PFSK-1 (cell line): ENCODE data around the gene SCLY.

Experiments used
- FOXP2 ChIP-seq: optimal IDR thresholded peaks from 2 replicates; pipeline ENCODE3; 2011; ENCODE audit warnings: borderline replicate concordance, control low read depth, inconsistent platforms; ENCODE audit not compliant: insufficient read depth; ENCODE audit errors: extremely low read length, extremely low read depth
- POLR2AphosphoS5 ChIP-seq: IDR thresholded peaks from 2 replicates; pipeline ENCODE4 v1.6.1; 2012; ENCODE audit warnings: low read depth, mild to moderate bottlenecking, control low read depth, low read length, moderate library complexity
- SIN3A ChIP-seq: IDR thresholded peaks from 2 replicates; pipeline ENCODE4 v1.6.1; 2012; ENCODE audit warnings: mild to moderate bottlenecking, low read length, moderate library complexity, borderline replicate concordance; ENCODE audit not compliant: insufficient read depth
- TAF1 ChIP-seq: IDR thresholded peaks from 2 replicates; pipeline ENCODE4 v1.6.1; 2012; ENCODE audit warnings: low read length, control low read depth, borderline replicate concordance; ENCODE audit not compliant: insufficient read depth
- TF ChIP-seq, protein P1 (sequence below), 2 experiments: IDR thresholded peaks; 2 replicates each; pipeline versions ENCODE4 v1.6.1 to v1.8.0; 2011 to 2012; ENCODE audit warnings: low read depth in 2 of 2, low read length in 2 of 2, control low read depth in 1 of 2, inconsistent platforms in 1 of 2, mild to moderate bottlenecking in 1 of 2, moderate library complexity in 1 of 2; ENCODE audit not compliant: insufficient read depth in 1 of 2

The SCLY gene

DNA sequence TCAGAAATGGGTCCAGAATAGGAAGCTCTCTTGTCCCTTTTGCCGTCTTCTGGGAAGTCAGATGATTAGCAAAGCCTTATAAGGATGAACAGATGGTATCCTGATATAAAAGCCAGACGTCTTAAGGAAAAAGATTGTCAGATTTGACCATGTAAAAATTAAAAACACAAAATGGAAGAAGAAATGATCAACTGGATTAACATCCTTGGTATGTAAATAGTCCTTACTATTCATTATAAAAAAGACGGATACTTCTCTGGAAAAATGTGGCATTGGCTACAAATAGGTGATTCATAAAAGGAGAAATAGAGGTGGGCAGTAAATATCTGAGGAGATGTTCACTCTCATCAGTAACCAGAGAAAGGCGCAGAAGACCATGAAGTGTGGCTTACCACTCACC is 33.7 kb upstream of the SCLY start:
- TF ChIP-seq, protein P1, sequence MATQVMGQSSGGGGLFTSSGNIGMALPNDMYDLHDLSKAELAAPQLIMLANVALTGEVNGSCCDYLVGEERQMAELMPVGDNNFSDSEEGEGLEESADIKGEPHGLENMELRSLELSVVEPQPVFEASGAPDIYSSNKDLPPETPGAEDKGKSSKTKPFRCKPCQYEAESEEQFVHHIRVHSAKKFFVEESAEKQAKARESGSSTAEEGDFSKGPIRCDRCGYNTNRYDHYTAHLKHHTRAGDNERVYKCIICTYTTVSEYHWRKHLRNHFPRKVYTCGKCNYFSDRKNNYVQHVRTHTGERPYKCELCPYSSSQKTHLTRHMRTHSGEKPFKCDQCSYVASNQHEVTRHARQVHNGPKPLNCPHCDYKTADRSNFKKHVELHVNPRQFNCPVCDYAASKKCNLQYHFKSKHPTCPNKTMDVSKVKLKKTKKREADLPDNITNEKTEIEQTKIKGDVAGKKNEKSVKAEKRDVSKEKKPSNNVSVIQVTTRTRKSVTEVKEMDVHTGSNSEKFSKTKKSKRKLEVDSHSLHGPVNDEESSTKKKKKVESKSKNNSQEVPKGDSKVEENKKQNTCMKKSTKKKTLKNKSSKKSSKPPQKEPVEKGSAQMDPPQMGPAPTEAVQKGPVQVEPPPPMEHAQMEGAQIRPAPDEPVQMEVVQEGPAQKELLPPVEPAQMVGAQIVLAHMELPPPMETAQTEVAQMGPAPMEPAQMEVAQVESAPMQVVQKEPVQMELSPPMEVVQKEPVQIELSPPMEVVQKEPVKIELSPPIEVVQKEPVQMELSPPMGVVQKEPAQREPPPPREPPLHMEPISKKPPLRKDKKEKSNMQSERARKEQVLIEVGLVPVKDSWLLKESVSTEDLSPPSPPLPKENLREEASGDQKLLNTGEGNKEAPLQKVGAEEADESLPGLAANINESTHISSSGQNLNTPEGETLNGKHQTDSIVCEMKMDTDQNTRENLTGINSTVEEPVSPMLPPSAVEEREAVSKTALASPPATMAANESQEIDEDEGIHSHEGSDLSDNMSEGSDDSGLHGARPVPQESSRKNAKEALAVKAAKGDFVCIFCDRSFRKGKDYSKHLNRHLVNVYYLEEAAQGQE (IDR thresholded peaks at IDR 0.05; ENCODE audit: insufficient read depth in 1 of 2, low read depth in 2 of 2, low read length in 2 of 2): no peak
- TF ChIP-seq TAF1 (no peak), SIN3A (no peak), FOXP2 (no peak), POLR2AphosphoS5 (no peak)

DNA sequence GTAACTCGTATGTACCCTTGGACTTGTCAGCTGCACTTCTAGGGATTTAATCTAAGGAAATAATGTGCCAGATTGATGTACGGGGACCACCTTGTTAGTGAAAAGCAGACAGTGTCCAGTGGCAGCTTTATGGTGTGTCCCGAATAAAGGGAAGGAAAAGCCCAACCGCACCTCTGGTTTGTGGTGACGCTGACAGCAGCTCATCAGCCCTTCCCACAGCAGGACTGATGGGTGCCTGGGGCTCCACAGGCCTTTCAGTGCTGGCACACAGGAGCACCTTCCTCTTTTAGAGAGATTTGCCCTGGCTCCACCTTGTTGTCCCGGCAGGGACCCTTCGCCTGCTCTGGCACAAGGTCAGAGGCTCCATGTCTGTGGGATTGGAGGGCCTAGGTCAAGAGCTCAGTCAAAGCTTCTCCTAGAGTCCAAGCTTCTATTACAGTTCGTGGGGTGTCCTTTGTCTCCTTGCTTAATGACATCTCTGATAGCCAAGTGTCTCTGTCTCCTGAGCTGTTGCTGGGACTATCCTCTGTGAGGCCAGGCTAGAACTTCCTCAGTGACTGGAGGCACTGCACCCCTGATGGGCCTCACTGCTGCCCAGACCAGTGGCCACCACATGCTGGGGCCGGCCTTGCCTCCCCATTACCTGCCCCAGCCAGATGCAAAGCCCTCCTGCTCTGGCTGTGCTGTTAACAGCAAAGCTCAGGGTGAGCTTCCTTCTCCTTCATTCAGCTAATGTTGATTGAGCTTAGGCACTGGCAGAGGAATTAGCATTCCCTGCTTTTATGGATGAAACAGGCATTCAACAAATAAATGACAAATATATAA is 33.0 kb upstream of the SCLY start:
- TF ChIP-seq FOXP2 (no peak), SIN3A (no peak), POLR2AphosphoS5 (no peak), TAF1 (no peak)
- TF ChIP-seq, protein P1 (IDR thresholded peaks at IDR 0.05; ENCODE audit: insufficient read depth in 1 of 2, low read depth in 2 of 2, low read length in 2 of 2): no peak

DNA sequence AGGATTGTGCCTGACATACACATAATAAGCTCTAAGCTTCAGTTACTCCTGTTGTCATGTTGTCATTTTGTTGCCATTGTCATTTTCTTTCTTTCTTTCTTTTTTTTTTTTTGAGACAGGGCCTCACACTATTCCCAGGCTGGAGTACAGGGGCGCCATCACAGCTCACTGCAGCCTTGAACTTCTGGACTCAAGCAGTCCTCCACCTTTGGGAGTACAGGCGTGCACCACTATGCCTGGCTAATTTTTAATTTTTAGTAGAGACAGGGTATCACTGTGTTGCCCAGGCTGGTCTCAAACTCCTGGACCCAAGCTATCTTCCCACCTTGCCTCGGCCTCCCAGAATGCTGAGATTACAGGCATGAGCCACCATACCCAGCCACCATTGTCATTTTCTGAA is 30.9 kb upstream of the SCLY start:
- TF ChIP-seq FOXP2 (no peak), POLR2AphosphoS5 (no peak), TAF1 (no peak), SIN3A (no peak)
- TF ChIP-seq, protein P1 (IDR thresholded peaks at IDR 0.05; ENCODE audit: insufficient read depth in 1 of 2, low read depth in 2 of 2, low read length in 2 of 2): no peak

DNA sequence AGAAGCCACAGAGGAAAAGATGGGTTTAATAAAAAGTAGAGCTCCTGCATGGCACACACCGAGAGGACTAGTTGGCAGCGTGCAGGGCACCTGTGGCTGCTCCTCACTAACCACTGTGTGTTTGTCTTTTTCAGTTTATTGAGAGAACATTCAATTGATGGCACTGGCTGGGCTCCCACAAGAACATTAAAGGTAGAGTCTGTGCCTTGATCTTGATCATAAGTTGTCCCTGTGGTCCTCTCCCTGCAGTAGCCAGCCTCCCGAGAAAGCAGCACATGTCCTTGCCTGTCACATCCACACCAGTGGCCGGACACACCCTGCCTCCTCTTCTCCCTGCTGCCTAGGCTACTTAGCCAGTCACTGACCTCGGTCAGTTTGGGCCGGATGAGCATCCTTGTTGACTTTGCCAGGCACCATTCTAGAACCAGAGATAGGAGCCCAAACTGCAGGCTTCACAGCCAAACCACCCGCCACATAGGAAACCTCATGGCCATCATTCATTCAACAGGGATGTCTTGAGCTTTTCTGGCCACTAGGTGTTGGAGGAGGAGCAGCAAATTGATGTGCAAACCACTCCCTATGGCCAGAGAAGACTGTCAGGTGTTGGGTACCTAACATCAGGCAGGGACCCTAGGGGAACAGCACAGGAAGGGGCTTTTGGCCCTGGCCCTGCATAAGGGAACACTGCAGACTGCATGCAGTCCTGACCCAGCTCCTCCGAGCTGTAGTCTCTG is 30.2 kb upstream of the SCLY start:
- TF ChIP-seq POLR2AphosphoS5 (no peak), SIN3A (no peak), FOXP2 (no peak), TAF1 (no peak)
- TF ChIP-seq, protein P1 (IDR thresholded peaks at IDR 0.05; ENCODE audit: insufficient read depth in 1 of 2, low read depth in 2 of 2, low read length in 2 of 2): no peak
